Measurements from ENCODE around the gene STX7. TPM values are rescaled to one million over a fixed set of nuclear protein-coding genes. Genes with fewer than 3 reads are reported as not detected.

STX7 gene
- polyA plus RNA-seq, 3 donors = 49.7 to 85.1 (median 81.7) TPM

- H3K79me2 ChIP-seq (ENCODE audit: insufficient read depth, low read length) = peaks cover 100% of the 10 kb centered on the region
- H3K36me3 ChIP-seq (replicated peaks in 1 of 2; ENCODE audit: control insufficient read depth in 1 of 2, insufficient read depth in 2 of 2, low read length in 2 of 2) = peaks cover 18 to 55% of the 10 kb centered on the region in 2 donors
- WGBS (ENCODE audit: insufficient coverage) = 38% methylated on average over 4 of the region's 10 CpGs
- Mint-ChIP-seq H3K36me3 (peaks cover 39 to 52% of the 10 kb centered on the region in 2 donors), H3K4me3 (no peak overlapping the region), H3K27me3 (ENCODE audit: low read depth in 3 of 3) (no peaks in the 10 kb centered on the region), H3K9me3 (peaks cover 0 to 3% (median 0%) of the 10 kb centered on the region in 7 donors), H3K27ac (no peak overlapping the region), H3K4me1 (peaks cover 20% of the 10 kb centered on the region)
- H3K9ac ChIP-seq (ENCODE audit: insufficient read depth, low read length, poor library complexity, severe bottlenecking) = peak overlapping the region; percentile 28
- H3K4me3 ChIP-seq (replicated peaks in 1 of 3; ENCODE audit: low read depth in 2 of 3, low read length in 3 of 3) = peak overlapping the region in 1 of 3 experiments; percentile 7
- no peak for TF ChIP-seq CTCF (IDR thresholded peaks at IDR 0.05)
- H2AFZ ChIP-seq (ENCODE audit: insufficient read depth, low read depth, low read length, poor library complexity, severe bottlenecking) = no peak overlapping the region
- DNase-seq = no peak
- peaks cover 100% of the 10 kb centered on the region for H4K20me1 ChIP-seq (ENCODE audit: insufficient read depth, low read length)
- intact Hi-C loops (cut with micrococcal nuclease) = no loop called here
- H3K4me2 ChIP-seq (replicated peaks; ENCODE audit: extremely low read depth, low read length, poor library complexity, severe bottlenecking) = peak overlapping the region; percentile 44
- H3K4me1 ChIP-seq (ENCODE audit: control insufficient read depth in 1 of 2, insufficient read depth in 2 of 2, low read length in 2 of 2) = peaks cover 25 to 42% of the 10 kb centered on the region in 2 donors
- H3K27ac ChIP-seq (ENCODE audit: low read depth in 1 of 2, low read length in 2 of 2) = peak overlapping the region; percentile 65 to 81
- no peaks in the 10 kb centered on the region for H3K9me3 ChIP-seq (replicated peaks in 1 of 2; ENCODE audit: control insufficient read depth in 1 of 2, insufficient read depth in 1 of 2, low read length in 2 of 2)
- no peaks in the 10 kb centered on the region for H3K27me3 ChIP-seq (ENCODE audit: control insufficient read depth in 2 of 2, insufficient read depth in 2 of 2, low read length in 2 of 2)
Observed at GRCh38 chr6:132490478-132491204, 22.3 kb downstream of the STX7 start.

GRCh38 chr6:132490024-132490423 lies 22.9 kb downstream of the STX7 start:
- Histone ChIP-seq H3K9ac (ENCODE audit: insufficient read depth, low read length, poor library complexity, severe bottlenecking) (peak overlapping the region; percentile 28), H4K20me1 (ENCODE audit: insufficient read depth, low read length) (peaks cover 100% of the 10 kb centered on the region), H3K27me3 (ENCODE audit: control insufficient read depth in 2 of 2, insufficient read depth in 2 of 2, low read length in 2 of 2) (no peaks in the 10 kb centered on the region), H3K4me1 (ENCODE audit: control insufficient read depth in 1 of 2, insufficient read depth in 2 of 2, low read length in 2 of 2) (peaks cover 25 to 36% of the 10 kb centered on the region in 2 donors), H3K36me3 (replicated peaks in 1 of 2; ENCODE audit: control insufficient read depth in 1 of 2, insufficient read depth in 2 of 2, low read length in 2 of 2) (peaks cover 18 to 52% of the 10 kb centered on the region in 2 donors), H3K4me2 (replicated peaks; ENCODE audit: extremely low read depth, low read length, poor library complexity, severe bottlenecking) (peak overlapping the region; percentile 44), H3K4me3 (replicated peaks in 1 of 3; ENCODE audit: low read depth in 2 of 3, low read length in 3 of 3) (peak overlapping the region in 1 of 3 experiments; percentile 7), H3K79me2 (ENCODE audit: insufficient read depth, low read length) (peaks cover 100% of the 10 kb centered on the region), H3K27ac (ENCODE audit: low read depth in 1 of 2, low read length in 2 of 2) (peak overlapping the region; percentile 65 to 81), H2AFZ (ENCODE audit: insufficient read depth, low read depth, low read length, poor library complexity, severe bottlenecking) (no peak overlapping the region), H3K9me3 (replicated peaks in 1 of 2; ENCODE audit: control insufficient read depth in 1 of 2, insufficient read depth in 1 of 2, low read length in 2 of 2) (no peaks in the 10 kb centered on the region)
- H3K27me3 Mint-ChIP-seq (ENCODE audit: low read depth in 3 of 3) = no peaks in the 10 kb centered on the region
- peaks cover 38 to 55% of the 10 kb centered on the region in 2 donors for H3K36me3 Mint-ChIP-seq
- H3K9me3 Mint-ChIP-seq = peaks cover 0 to 3% (median 0%) of the 10 kb centered on the region in 7 donors
- peaks cover 15% of the 10 kb centered on the region for H3K4me1 Mint-ChIP-seq
- no peak for TF ChIP-seq CTCF (IDR thresholded peaks at IDR 0.05)
- WGBS (ENCODE audit: insufficient coverage) = 4% methylated on average over 3 of the region's 6 CpGs
- intact Hi-C loops (cut with micrococcal nuclease) = no loop called here
- peak overlapping the region in 2 of 7 donors; percentile 1 to 56 for H3K27ac Mint-ChIP-seq
- no peak overlapping the region for H3K4me3 Mint-ChIP-seq
- DNase-seq = peak; percentile 47 to 73 (median 52)

Data from CD14-positive monocyte (primary cell).